H1 (cell line): ENCODE measurements around the gene TNS1. TPM values are rescaled to one million over a fixed set of nuclear protein-coding genes. Genes with fewer than 3 reads are reported as not detected.

Experiments
- CHD7 ChIP-seq: fragments of 300-600 bp; sonication (generic); IDR thresholded peaks from 2 replicates; pipeline ENCODE4 v1.7.1; 2012; ENCODE audit warnings: low read length, moderate library complexity, mild to moderate bottlenecking, inconsistent platforms; ENCODE audit not compliant: insufficient replicate concordance
- polyA plus RNA-seq, 7 experiments: library from polyadenylated mRNA; depleted of rRNA in 3 of 7; stranded (reverse) in 5 of 7; unstranded in 2 of 7; fragments of >200 nt in 5 of 7; fragments of 200-250 nt in 2 of 7; gene quantifications; 1 replicate in 5 of 7; 2 replicates in 1 of 7; 4 replicates in 1 of 7; pipeline versions ENCODE4 v1.2.1 to v1.2.3, GENCODE V29; 2011 to 2013; ENCODE audit warnings: missing spikeins in 2 of 7, mixed read lengths in 2 of 7
- total RNA-seq: library from RNA; stranded (reverse); fragmentation: NEBNext Ultra II Directional; extraction: Animal tissue kit (Norgen Biotek cat#: 25700); gene quantifications from 2 replicates; pipeline ENCODE4 v1.2.1, GENCODE V29; 2021

The TNS1 gene
- total and polyA plus RNA-seq, 2 of the 8 experiments (the other 6 are each of a cell fraction or from before 2014, with no cell fraction given), result 1.5 to 5.1 TPM

- no peak for TF ChIP-seq CHD7
Measured at GRCh38 chr2:217899231-217900009, 103.4 kb downstream of the TNS1 start (continued).
